ENCODE results near the gene CFAP97D2.

- TF ChIP-seq EZH2 (IDR thresholded peaks at IDR 0.05; ENCODE audit: borderline replicate concordance, low read depth, low read length, severe bottlenecking) = no peak
- no peak for TF ChIP-seq CTCF (IDR thresholded peaks at IDR 0.05; ENCODE audit: extremely low read depth in 1 of 2, insufficient read depth in 1 of 2, low read depth in 1 of 2, low read length in 2 of 2)
- TF ChIP-seq POLR2A (IDR thresholded peaks at IDR 0.05; ENCODE audit: low read depth, low read length) = no peak
- no peak for TF ChIP-seq MAX (IDR thresholded peaks at IDR 0.05; ENCODE audit: insufficient read depth, insufficient read length)
- TF ChIP-seq POLR2AphosphoS5 (IDR thresholded peaks at IDR 0.05; ENCODE audit: insufficient read depth, low read depth, low read length) = no peak
- no peak for TF ChIP-seq MYC (IDR thresholded peaks at IDR 0.05; ENCODE audit: low read depth, low read length)
- TF ChIP-seq JUN (IDR thresholded peaks at IDR 0.05; ENCODE audit: borderline replicate concordance, insufficient read depth, insufficient read length, low read depth) = no peak
- no peak for TF ChIP-seq FOS (IDR thresholded peaks at IDR 0.05; ENCODE audit: borderline replicate concordance, insufficient read depth, low read length)
Measured at GRCh38 chr13:114264886-114265611, 86.0 kb downstream of the CFAP97D2 start.

Measured in endothelial cell of umbilical vein (primary cell).